NK-92 (cell line): Measurements from ENCODE around the gene COCH.
"Not testable (repeated sequence)": the region's sequence is repeated elsewhere in the genome, so short reads cannot be mapped to it uniquely, and the experiment has no call there.

Experiments
- DNase-seq: peaks from one replicate; lab custom pipeline; 2025; ENCODE audit not compliant: unreplicated experiment; lab: John Stamatoyannopoulos, UW

Gene COCH

GRCh38 chr14:30874999-30875787, 834 bp downstream of the COCH start:
- DNase-seq = no peak

- no peak for DNase-seq
These were observed 1.4 kb downstream of the COCH start for GRCh38 chr14:30875788-30876053.

- DNase-seq = no peak
These were observed 2.3 kb downstream of the COCH start for GRCh38 chr14:30876692-30877091.

GRCh38 chr14:30882431-30882830, 8.1 kb downstream of the COCH start:
- no peak for DNase-seq

- DNase-seq = no peak
These were observed 9.3 kb downstream of the COCH start for GRCh38 chr14:30883508-30884294.

- DNase-seq = no peak
These were observed 10.5 kb downstream of the COCH start for GRCh38 chr14:30884901-30885300.

- no peak for DNase-seq
These were observed 11.7 kb downstream of the COCH start for GRCh38 chr14:30885840-30886740.

GRCh38 chr14:30888480-30889243, 14.3 kb downstream of the COCH start:
- DNase-seq = no peak

- DNase-seq = no peak
These were observed 14.9 kb downstream of the COCH start for GRCh38 chr14:30889244-30889594.

GRCh38 chr14:30893819-30894218, 19.5 kb downstream of the COCH start:
- no peak for DNase-seq

- DNase-seq = no peak
These were observed 20.7 kb downstream of the COCH start for GRCh38 chr14:30894923-30895515.

- no peak for DNase-seq
These were observed 22.1 kb downstream of the COCH start for GRCh38 chr14:30896435-30896834.

- not testable (repeated sequence) for DNase-seq
These were observed 22.8 kb downstream of the COCH start for GRCh38 chr14:30897121-30897520.

- no peak for DNase-seq
These were observed 29.1 kb downstream of the COCH start for GRCh38 chr14:30903285-30904124.

- no peak for DNase-seq
These were observed 32.6 kb downstream of the COCH start for GRCh38 chr14:30906752-30907658.

- no peak for DNase-seq
These were observed 33.3 kb downstream of the COCH start for GRCh38 chr14:30907659-30908057.

- no peak for DNase-seq
These were observed 34.5 kb downstream of the COCH start for GRCh38 chr14:30908826-30909225.

- no peak for DNase-seq
These were observed 40.5 kb downstream of the COCH start for GRCh38 chr14:30914812-30915211.

- DNase-seq = no peak
These were observed 41.2 kb downstream of the COCH start for GRCh38 chr14:30915596-30915995.
